Caki2 (cell line): ENCODE data around the gene STK39. TPM values are rescaled to one million over a fixed set of nuclear protein-coding genes. Genes with fewer than 3 reads are reported as not detected.

Source experiments
- DNase-seq: peaks from one replicate; pipeline ENCODE4 v3.0.0-alpha.2; 2015; ENCODE audit warnings: low read depth
- in situ Hi-C: cut with HindIII; loops from 2 replicates; pipeline ENCODE4 v1.10.0; 2016; ENCODE audit warnings: low sequenced_read_pairs, low pct_unique_long_range_greater_than_20kb, mixed read lengths
- total RNA-seq: library from RNA; depleted of rRNA; stranded (reverse); fragments of >200 nt; shearing (Covaris generic); gene quantifications from 2 replicates; pipeline ENCODE4 v1.2.3, GENCODE V29; 2014; ENCODE audit warnings: low replicate concordance

Gene STK39
- total RNA-seq, 1 experiment from 2014 or later, result 22.3 TPM

DNA sequence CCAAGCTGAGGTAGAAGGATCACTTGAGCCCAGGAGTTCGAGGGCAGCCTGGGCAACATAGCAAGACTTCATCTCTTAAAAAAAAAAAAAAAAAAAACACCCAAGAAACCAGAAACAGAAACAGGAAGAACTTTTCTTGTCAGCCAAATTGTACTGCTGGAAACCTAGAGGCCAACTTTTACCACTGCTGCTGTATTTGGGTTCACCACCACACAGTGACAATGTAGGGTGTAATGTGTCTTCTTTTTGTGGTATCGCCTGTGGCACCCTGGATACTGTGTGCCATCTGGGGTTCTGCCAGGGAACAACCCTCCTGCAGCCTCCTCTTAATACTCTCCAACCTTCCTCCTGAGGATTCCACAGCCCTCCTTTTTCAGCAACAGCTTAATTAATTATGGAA, 72.6 kb downstream of the STK39 start:
- in situ Hi-C loops, result no loop called here
- no peak for DNase-seq

DNA sequence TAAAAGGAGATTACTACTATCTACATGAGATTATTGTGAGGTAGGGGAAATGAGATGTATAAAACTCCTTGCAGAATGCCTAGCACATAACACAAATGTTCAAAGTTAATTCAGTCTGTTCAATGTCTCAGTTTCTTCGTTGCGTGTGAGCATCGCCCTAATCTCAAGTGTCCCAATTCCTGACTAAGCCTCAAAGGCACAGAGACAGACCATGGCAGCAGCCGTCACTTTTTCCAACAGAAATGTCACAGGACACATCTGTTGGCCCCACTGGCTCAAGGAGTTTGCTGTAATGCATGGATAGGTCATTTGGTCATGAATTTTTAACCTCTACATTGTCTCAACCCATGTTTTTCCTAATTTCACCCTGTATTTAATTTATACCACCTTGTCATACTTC, 75.3 kb downstream of the STK39 start:
- in situ Hi-C loops, result no loop called here

DNA sequence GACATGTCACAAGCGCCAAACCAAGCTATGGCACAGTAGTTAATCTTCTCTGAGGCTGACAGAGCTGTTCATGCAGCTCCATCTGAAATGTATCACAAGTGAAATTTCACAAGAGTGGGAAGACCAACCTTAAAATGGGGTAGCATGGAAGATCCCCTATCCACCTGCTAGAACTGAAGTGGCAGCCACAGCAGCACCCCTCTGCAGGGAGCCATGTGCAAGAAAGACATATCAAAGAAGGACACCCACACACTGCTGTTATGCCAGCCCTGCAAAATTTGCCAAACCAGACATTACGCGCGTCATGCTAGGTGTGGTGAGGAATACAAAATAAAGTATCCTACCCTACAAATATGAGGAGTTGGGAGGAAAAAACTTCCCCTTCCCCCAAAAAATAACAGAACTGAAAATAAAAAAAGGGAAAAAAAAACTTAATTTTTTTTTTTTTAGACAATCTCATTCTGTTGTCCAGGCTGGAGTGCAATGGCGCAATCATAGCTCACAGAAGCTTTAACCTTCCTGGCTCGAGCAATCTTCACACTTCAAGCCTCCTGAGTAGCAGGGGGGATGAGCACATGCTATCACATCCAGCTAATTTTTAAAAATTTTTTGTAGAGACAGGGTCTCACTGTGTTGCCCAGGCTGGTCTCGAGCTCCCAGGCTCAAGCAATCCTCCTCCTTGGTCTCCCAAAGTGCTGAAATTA, 76.2 kb downstream of the STK39 start:
- DNase-seq, result no peak
- in situ Hi-C loops, result no loop called here

More for the DNA sequence above, 75.3 kb downstream of the STK39 start:
- DNase-seq, result no peak

DNA sequence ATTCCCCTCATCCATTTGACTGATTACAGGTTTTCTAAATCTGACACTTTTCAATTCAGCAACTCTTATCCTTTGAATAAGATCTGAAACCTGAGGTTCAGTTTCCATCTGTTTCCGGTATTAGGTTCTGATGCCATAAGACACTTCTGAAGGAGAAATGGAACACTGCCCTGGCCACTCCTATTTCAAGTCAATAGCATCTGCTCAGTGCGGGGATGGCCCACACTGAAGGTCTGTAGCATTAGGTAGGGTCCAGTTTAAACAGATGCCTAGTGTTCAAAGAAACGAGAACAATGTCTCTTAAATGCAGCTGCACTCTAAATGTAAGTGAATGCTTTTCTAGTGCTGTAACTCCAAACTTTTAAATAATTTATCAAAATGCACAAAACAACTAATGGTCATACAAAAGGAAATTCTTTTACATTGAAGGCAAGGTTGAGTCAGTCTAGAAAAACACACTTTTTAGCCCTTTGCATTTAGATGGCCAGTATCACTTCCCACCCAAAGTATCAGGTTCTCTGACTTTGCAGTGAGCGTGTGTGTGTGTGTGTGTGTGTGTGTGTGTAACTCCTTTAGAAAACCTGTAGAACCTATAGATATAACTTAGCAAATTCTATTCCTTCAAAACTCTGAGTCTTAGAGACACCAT, 78.2 kb downstream of the STK39 start:
- in situ Hi-C loops, result no loop called here
- DNase-seq, result no peak

DNA sequence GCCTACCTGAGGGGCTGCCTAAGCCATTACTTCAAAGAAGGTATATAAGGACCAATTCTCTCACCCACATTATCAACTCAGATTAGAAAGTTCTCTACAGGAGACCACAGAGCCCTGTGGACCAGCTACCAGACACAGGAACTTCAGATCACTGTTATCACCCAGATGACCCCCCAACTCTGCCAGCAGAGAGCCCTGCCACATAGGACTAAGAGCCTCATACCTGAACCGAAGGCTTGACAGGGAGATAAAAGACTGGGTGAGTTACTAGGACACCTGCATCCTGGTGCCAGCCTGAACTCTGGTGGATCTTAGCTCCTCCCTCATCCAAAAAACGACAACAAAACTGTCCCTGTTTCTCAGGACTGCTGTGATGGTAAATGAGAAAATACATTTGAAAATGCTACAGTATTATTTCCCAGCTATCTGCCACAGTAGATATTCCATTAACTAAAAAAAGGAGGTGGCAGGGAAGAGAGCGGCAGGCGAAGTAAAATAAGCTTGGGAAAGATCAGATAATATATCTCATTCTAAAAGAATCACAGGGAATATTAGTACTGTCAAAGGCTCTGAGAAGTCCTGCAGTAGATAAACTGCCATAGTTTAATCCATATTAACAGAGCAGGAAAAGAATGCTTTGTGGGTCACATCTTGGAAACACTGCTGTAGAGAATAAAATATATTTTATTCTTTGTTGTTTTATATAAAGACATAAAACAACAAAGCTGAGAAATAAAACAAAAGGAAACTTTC, 79.7 kb downstream of the STK39 start:
- in situ Hi-C loops, result no loop called here
- no peak for DNase-seq

DNA sequence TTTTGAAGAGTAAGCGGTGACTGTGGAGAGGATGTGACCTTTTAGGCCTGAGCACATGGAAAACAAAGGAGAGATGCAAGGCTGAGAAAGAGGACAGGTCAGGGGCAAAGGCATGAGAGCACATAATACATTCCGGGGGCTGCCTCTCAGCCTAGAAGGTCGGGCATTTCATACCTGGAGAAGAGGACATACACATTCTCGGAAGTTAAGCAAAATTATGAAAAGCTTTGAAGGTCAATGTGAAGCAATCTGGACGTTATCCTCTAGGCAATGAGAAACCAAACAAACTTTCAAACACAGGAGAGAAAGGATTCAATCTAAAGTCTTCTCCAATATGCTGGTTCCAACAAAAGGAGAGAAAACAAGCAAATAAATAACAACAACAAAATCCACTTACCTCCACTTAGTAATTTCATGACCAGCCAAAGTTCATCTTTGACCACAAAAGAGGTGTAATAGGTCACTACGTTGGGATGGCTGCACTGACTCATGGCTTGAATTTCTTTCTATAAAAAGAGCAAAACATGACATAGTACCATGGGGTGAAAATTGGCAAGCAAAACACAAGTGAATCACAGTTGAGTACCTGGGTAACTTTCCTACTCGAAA, 80.4 kb downstream of the STK39 start:
- in situ Hi-C loops, result no loop called here
- peak; percentile 44 for DNase-seq

DNA sequence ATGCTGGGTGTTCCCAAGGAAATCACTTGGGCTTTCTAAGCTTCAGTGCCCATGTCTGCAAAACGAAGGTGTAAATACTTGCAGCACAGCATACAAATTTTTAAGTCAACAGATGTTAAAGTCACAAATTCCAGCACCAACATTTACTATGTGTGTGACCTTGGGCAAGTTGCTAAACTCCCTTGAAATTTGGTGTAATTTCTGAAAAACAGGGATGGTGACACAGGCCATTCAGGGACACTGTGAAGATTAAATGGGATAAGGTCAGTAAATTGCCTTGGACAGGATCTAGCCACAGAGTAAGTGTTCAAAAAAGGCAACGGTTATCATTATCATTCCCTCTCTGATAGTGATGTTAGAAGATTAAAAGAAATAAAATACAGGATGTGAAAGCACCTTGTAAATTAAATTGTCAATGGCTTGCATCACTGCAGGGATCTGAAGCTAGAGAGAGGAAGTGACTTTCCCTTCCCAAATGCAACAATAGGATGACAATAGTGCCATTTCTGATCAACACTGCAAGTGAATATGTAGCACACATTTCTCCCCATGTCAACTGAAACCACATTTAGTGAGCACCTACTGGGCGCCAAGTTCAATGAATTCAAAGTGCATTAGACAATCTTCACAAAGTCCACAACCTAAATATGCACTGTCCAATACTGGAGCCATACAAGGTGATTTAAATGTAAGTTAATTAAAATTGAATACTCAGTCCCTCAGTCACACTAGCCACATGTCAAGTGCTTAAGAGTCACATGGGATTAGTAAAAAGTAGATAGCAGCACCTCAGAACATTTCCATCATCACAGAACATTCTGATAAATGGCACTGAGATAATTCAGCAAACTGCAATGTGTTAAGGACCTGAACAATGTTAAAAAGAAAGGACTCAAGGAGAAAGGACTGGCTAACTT, 81.2 kb downstream of the STK39 start:
- no peak for DNase-seq
- in situ Hi-C loops, result no loop called here

DNA sequence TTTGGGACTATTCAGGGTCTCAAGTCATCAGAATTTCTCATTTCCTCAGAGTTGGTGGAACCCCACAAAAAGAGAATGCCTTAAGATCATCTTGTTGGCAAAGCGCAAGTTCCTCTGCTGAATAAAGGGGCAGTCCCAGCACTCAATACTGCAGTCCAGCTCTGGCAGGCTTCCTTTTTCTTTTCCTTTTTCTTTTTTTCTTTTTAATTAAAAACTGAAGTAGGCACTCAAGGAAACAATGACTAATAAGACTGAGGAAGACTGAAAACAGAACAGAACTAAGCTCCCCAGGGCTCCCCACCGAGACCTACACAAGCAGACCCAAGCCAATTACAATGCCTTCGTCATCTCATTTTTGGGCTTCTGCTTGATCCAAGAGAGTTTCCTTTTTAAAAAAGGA, 82.0 kb downstream of the STK39 start:
- DNase-seq, result no peak
- in situ Hi-C loops, result no loop called here

DNA sequence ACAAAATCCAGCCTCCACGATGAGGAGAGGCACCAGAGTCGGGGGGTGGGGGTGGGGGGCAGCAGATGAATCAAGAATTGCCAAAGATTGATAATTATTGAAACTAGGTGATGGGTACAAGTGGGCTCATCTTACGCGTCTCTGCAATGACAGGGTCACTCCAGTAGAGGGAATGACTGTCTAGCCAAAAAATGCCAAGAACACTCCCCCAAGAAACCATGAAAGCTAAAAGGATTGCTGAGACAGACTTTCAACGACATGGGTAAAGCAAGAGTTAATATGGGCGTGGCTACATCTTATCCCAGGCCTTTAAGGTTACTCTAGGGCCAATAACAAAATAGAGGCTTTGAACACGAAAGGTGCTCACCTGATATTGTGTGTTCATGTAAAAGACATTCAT, 86.5 kb downstream of the STK39 start:
- DNase-seq, result no peak
- in situ Hi-C loops, result no loop called here

DNA sequence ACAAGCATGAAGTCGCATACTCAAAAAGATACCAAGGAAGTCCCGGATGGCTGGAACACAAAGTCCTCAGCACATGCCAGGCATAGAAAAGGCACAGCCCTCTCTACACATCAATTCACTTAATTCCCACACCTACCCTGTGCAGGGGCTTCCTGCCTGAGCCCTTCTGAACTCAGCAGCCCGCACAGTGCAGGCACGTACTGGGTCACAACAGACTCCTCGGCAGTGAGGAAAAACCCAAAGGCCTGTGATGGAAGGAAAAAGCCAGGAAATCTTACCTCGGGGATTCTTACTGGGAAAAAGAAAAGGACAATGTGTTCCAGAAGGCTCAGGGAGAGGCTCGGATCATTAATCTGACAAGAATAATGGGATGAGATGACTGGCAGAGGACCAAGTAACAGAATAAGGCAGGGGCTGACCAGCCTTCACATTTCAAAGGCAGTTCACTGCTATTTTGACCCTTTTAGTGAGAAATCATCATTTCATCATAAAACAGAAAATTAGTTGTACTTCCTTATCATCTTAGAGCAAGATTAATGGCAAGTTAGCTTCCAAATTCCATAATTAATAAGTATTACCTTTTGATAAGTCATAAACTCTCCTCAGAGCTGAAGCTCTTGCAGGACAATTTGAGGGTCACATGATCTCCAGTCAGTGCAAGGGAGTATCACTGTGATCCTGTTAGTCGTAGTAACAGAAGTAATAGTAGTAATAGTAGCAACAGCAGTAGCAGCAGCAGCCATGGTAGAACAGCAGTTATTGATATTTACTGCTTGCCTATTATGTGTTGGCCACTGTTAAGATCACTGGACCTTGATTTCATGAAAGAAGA, 87.4 kb downstream of the STK39 start:
- in situ Hi-C loops, result no loop called here
- no peak for DNase-seq

DNA sequence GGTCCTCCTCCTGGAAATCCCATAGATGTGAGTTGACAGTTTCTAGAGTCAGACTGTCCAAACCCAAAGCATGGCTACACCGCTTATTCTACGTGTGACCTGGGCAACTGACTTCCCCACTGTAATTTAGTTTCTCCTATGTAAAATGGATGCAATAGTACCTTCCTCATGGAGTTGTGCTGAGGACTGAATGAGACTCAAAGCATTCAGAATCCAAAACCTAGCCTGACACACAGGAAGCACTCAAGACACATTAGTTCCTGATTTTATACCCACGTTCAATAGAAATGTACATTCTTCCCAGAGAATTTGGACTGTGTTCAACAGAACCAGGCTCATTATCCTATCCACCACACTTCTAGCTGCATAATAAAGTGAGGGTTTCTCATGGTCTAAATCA, 88.8 kb downstream of the STK39 start:
- in situ Hi-C loops, result no loop called here
- no peak for DNase-seq

DNA sequence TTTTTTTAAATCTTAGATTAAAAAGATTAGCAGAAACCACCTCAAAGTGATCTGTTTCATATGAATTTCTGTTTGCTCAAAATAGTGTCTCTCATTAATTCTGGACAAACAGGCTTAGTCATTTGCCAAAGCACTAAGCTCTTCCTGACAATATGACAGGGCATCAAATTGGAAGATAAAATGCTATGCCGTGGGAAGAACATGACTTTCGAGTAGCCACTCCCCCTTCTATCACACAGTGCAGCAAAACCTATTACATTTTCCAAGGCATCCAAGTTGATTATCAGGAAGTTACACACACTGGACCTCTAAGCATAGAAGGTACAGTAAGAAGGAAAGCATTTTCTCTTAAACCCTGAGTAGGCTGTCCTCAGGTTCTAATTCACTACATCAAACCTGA, 89.5 kb downstream of the STK39 start:
- in situ Hi-C loops, result no loop called here
- no peak for DNase-seq

DNA sequence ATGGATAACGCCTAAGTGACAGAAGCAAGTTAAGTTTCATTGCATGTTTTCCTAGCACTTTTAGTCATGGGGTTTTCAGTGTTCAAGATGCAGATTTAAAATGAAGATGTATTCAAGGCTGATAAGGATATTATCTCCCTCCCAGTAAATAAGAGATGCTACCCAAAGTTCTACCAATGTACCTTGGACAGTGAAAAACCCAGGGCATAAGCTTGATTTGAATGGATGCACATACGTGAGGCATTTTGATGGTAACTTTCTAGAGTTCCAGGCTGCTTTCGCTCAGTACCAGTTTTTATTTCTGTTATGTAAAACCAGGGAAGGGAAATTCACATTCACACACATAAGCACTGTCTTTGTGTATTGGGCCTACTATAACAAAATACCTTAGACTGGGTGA, 90.3 kb downstream of the STK39 start:
- no peak for DNase-seq

DNA sequence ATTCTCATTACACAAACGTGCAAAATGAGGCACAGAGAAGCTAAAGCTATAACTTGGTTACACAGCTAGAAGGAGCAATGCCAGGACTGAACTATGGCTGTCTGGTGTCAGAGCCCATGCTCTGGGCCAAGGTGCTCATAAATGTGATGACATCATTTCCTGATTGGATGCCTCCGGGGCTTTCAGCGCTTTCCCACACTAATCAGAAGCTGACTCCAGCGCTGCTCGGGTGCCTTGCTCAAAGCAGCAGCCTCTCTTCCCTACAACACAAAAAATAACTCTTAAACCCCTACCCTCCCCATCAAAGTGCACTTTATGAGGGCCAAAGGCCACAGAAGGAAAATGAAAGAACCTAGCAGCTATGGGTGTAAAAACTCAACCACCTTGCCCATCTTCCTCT, 90.7 kb downstream of the STK39 start:
- in situ Hi-C loops, result no loop called here
- DNase-seq, result no peak

More for the DNA sequence above, 90.3 kb downstream of the STK39 start:
- in situ Hi-C loops, result no loop called here

DNA sequence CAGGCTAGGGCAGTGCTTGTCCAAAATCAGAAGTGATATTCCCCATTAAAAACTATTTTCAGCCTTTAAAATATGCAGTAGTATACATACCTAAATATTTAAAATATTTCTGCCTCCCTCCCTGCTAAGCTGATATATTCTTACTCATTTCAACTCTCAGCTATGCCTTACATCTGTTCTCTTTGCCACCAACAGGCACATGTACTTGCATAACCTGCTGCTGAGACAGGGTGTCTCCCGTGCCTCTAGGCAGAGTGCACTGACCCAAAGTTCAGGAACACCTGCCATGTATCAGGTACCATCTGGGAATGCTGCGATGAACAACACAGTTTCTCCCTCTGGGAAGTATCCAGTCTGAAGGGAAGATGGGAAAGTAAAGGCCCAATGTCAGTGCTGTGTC, 91.7 kb downstream of the STK39 start:
- in situ Hi-C loops, result no loop called here
- DNase-seq, result no peak

DNA sequence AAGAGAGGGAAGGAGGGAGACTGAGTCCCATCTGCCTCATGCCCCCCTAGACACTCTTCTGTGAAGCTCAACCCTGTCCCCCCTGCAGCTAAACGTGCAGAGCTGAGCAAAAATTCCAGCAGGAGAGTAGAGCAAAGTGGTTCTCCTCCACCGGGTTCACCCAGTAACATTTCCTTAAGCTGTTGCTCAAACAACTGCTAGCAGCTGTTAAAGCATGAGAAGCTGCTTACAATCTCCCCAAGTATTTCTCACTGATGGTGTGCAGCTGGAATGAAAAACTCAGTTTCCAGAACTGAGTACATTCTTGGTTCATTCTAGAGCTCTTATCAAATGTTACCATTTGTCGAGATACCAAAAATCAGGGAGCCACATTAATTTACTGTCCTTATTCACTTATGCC, 92.3 kb downstream of the STK39 start:
- in situ Hi-C loops, result no loop called here
- DNase-seq, result no peak

DNA sequence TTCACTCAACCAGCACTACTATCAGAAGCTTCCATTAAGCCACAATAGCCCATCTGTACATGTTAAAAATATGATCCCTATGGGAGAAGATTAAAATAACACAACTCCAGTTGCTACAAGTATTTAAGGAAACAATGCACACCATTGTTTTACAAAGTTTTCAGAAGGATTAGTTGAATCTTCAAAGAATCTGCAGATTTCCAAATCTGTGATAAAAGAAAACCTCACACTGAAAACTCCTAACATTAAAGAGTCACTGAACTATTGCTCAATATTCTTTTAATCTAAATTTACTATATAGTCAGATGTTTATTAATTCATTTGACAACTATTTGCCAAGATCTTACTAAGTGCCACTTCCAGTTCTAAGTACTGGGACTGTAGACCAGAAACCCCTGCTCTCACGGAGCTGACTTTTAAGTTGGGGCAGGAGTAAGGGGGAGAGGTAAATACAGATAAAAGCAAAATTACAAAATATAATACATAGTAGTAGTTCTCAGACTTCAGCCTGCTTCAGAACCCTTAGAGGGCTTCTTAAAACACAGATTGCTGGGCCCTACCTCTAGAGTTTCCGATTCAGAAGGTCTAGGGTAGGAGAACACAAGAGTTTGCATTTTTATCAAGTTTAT, 94.4 kb downstream of the STK39 start:
- in situ Hi-C loops, result no loop called here
- no peak for DNase-seq
